ENCODE data around the gene FAXDC2. TPM values are rescaled to one million over a fixed set of nuclear protein-coding genes. Genes with fewer than 3 reads are reported as not detected.

Gene FAXDC2
- total RNA-seq, 1 donor from 2014 or later: 25.3 TPM

GRCh38 chr5:154813736-154814135, 36.7 kb downstream of the FAXDC2 start:
- TF ChIP-seq CTCF (IDR thresholded peaks at IDR 0.05): no peak

GRCh38 chr5:154813158-154813557, 37.2 kb downstream of the FAXDC2 start:
- Histone ChIP-seq H3K27ac (no peak overlapping the region), H3K4me1 (no peaks in the 10 kb centered on the region), H3K36me3 (peaks cover 59 to 94% of the 10 kb centered on the region in 2 donors), H3K4me3 (no peak overlapping the region), H3K27me3 (no peaks in the 10 kb centered on the region), H3K9me3 (no peaks in the 10 kb centered on the region)
- no peak for DNase-seq (ENCODE audit: low spot score in 2 of 2)
- TF ChIP-seq CTCF (IDR thresholded peaks at IDR 0.05): no peak
- intact Hi-C loops (cut with DNase I): loop anchor here (2.0 kb wide), 1 partner anchor 58 kb away; the partner anchor contains the start of gene LARP1

More at GRCh38 chr5:154813736-154814135, 36.7 kb downstream of the FAXDC2 start:
- H3K4me1 ChIP-seq: no peaks in the 10 kb centered on the region
- intact Hi-C loops (cut with DNase I): loop anchor here (2.0 kb wide), 1 partner anchor 59 kb away; the partner anchor contains the start of gene LARP1
- peaks cover 53 to 89% of the 10 kb centered on the region in 2 donors for H3K36me3 ChIP-seq
- no peaks in the 10 kb centered on the region for H3K9me3 ChIP-seq
- H3K4me3 ChIP-seq: no peak overlapping the region
- H3K27ac ChIP-seq: no peak overlapping the region
- H3K27me3 ChIP-seq: no peaks in the 10 kb centered on the region
- DNase-seq (ENCODE audit: low spot score in 2 of 2): no peak

- peaks cover 66 to 89% of the 10 kb centered on the region in 2 donors for H3K36me3 ChIP-seq
- no peak overlapping the region for H3K4me3 ChIP-seq
- TF ChIP-seq CTCF (IDR thresholded peaks at IDR 0.05): peak; percentile 70 to 89 (median 81)
- H3K27me3 ChIP-seq: no peaks in the 10 kb centered on the region
- peak in 1 of 2 donors; percentile 76 for DNase-seq (ENCODE audit: low spot score in 2 of 2)
- no peaks in the 10 kb centered on the region for H3K4me1 ChIP-seq
- intact Hi-C loops (cut with DNase I): loop anchor here (1.0 to 2.0 kb wide), 2 partner anchors 57 to 162 kb away; partner anchors contain the start of gene LARP1
- H3K9me3 ChIP-seq: no peaks in the 10 kb centered on the region
- H3K27ac ChIP-seq: no peak overlapping the region
These were observed 38.5 kb downstream of the FAXDC2 start for GRCh38 chr5:154811653-154812465.

- Histone ChIP-seq H3K27me3 (no peaks in the 10 kb centered on the region), H3K9me3 (no peaks in the 10 kb centered on the region), H3K4me1 (no peaks in the 10 kb centered on the region), H3K4me3 (no peak overlapping the region), H3K27ac (no peak overlapping the region), H3K36me3 (peaks cover 71 to 89% of the 10 kb centered on the region in 2 donors)
- intact Hi-C loops (cut with DNase I): no loop called here
- no peak for DNase-seq (ENCODE audit: low spot score in 2 of 2)
- no peak for TF ChIP-seq CTCF (IDR thresholded peaks at IDR 0.05)
These were observed 39.2 kb downstream of the FAXDC2 start for GRCh38 chr5:154811239-154811638.

- intact Hi-C loops (cut with DNase I): no loop called here
- Histone ChIP-seq H3K9me3 (no peaks in the 10 kb centered on the region), H3K4me3 (no peak overlapping the region), H3K4me1 (no peaks in the 10 kb centered on the region), H3K27ac (no peak overlapping the region), H3K36me3 (peaks cover 90 to 96% of the 10 kb centered on the region in 2 donors), H3K27me3 (no peaks in the 10 kb centered on the region)
- TF ChIP-seq CTCF (IDR thresholded peaks at IDR 0.05): no peak
- DNase-seq (ENCODE audit: low spot score in 2 of 2): no peak
These were observed 44.2 kb downstream of the FAXDC2 start for GRCh38 chr5:154806176-154806575.
